K562 (cell line): Measurements from ENCODE around the gene SERTAD1. TPM values are rescaled to one million over a fixed set of nuclear protein-coding genes. Genes with fewer than 3 reads are reported as not detected.

Experiments used
- ATAC-seq: fragments of 200-7000 bp; cut with Tn5 transposase; 3 replicates; pipeline ENCODE4 v1.9.1; 2020; ENCODE audit warnings: moderate library complexity
- BruUV-seq: library from RNA; stranded (reverse); fragments of 400-500 nt; replicated peaks from 2 replicates; lab custom pipeline; 2021; lab: Mats Ljungman, UMichigan
- CTCF ChIA-PET: fragments of 300-600 bp; formaldehyde crosslinking; extraction: SDS; loops from one replicate; lab custom pipeline; 2021; ENCODE audit warnings: low intra/inter-chr PET ratio; lab: Yijun Ruan, JAX
- POLR2A ChIA-PET: fragments of 300-600, 350-650 bp; sonication (Branson Sonifier 250); formaldehyde crosslinking; extraction: SDS; loops from one replicate; lab custom pipeline; 2021; ENCODE audit warnings: antibody characterized with exemption, inconsistent platforms; lab: Yijun Ruan, JAX
- DNase-seq, 4 experiments: peaks; one replicate each; pipeline versions ENCODE4 v3.0.0 to v3.0.0-alpha.2; 2011 to 2018; ENCODE audit warnings: low spot score in 3 of 4, mixed read lengths in 3 of 4; ENCODE audit errors: extremely low read depth in 1 of 4
- FAIRE-seq: peaks from 2 replicates; lab custom pipeline; 2011; peaks lifted over from hg19 to GRCh38; lab: Jason Lieb, UNC
- H2AFZ ChIP-seq: 2 replicates; pipeline ENCODE4 v1.6.0; 2011; ENCODE audit warnings: low read depth, low read length, control low read depth, inconsistent platforms
- H3K27ac ChIP-seq: fragments of 200-600 bp; 3 replicates; pipeline ENCODE4 v1.8.0; 2011; ENCODE audit warnings: low read depth, mild to moderate bottlenecking, control low read depth, inconsistent platforms, low read length, moderate library complexity, mixed read lengths; ENCODE audit errors: extremely low read depth
- H3K27me3 ChIP-seq, 2 experiments: fragments of 300-600 bp in 1 of 2; 2 replicates in 1 of 2; 3 replicates in 1 of 2; pipeline versions ENCODE4 v1.6.0 to v1.8.0; 2011; ENCODE audit warnings: inconsistent platforms in 2 of 2, low read length in 2 of 2, mild to moderate bottlenecking in 1 of 2, mixed read lengths in 1 of 2, moderate library complexity in 1 of 2; ENCODE audit not compliant: control insufficient read depth in 2 of 2, insufficient read depth in 2 of 2
- H3K36me3 ChIP-seq: fragments of 300-600 bp; 3 replicates; pipeline ENCODE4 v1.8.0; 2011; ENCODE audit warnings: mild to moderate bottlenecking, low read length, inconsistent platforms; ENCODE audit not compliant: control insufficient read depth, insufficient read depth
- H3K4me1 ChIP-seq, 2 experiments: fragments of 200-600 bp in 1 of 2; replicated peaks in 1 of 2; 2 replicates in 1 of 2; 3 replicates in 1 of 2; pipeline versions ENCODE4 v1.5.1 to v1.8.0; 2011; ENCODE audit warnings: inconsistent platforms in 2 of 2, low read length in 2 of 2, mild to moderate bottlenecking in 1 of 2, mixed read lengths in 1 of 2, moderate library complexity in 1 of 2; ENCODE audit not compliant: control insufficient read depth in 2 of 2, insufficient read depth in 2 of 2
- H3K4me2 ChIP-seq: 2 replicates; pipeline ENCODE4 v1.6.1; 2011; ENCODE audit warnings: low read length, control low read depth, inconsistent platforms, mixed read lengths; ENCODE audit not compliant: insufficient read depth
- H3K4me3 ChIP-seq: fragments of 200-600 bp; sonication (generic), shearing (Covaris generic); 2 replicates; pipeline ENCODE4 v1.5.1; 2016; ENCODE audit warnings: control low read depth, inconsistent platforms
- H3K79me2 ChIP-seq: fragments of 200-600 bp; 3 replicates; pipeline ENCODE4 v1.8.0; 2011; ENCODE audit warnings: low read length, inconsistent platforms; ENCODE audit not compliant: control insufficient read depth, insufficient read depth
- H3K9ac ChIP-seq, 2 experiments: 2 replicates each; pipeline versions ENCODE4 v1.6.0 to v1.6.1; 2011; ENCODE audit warnings: low read depth in 2 of 2, low read length in 2 of 2, control low read depth in 1 of 2, inconsistent platforms in 1 of 2, mild to moderate bottlenecking in 1 of 2, mixed read lengths in 1 of 2; ENCODE audit not compliant: insufficient read depth in 1 of 2
- H3K9me1 ChIP-seq: one replicate; pipeline ENCODE4 v1.6.0; 2011; ENCODE audit warnings: inconsistent platforms, mild to moderate bottlenecking, low read length, moderate library complexity; ENCODE audit not compliant: control insufficient read depth, insufficient read depth
- H3K9me3 ChIP-seq: replicated peaks from 2 replicates; pipeline ENCODE4 v1.5.1; 2011; ENCODE audit warnings: low read depth, low read length, inconsistent platforms; ENCODE audit not compliant: control insufficient read depth, insufficient read depth
- H4K20me1 ChIP-seq: replicated peaks from 2 replicates; pipeline ENCODE4 v1.6.1; 2011; ENCODE audit warnings: low read length, inconsistent platforms, mixed read lengths; ENCODE audit not compliant: control insufficient read depth, insufficient read depth
- HNRNPUL1 ChIP-seq: fragments of 200-400 bp; formaldehyde crosslinking; IDR thresholded peaks from 2 replicates; pipeline ENCODE4 v1.6.1; 2017; ENCODE audit warnings: low read length
- ILK ChIP-seq: fragments of 450-650 bp; IDR thresholded peaks from 2 replicates; pipeline ENCODE4 v1.6.1; 2016; ENCODE audit warnings: missing genetic modification characterization, low read depth, mild to moderate bottlenecking, missing compliant biosample characterization, moderate library complexity, borderline replicate concordance
- NBN ChIP-seq: fragments of 450-650 bp; IDR thresholded peaks from 2 replicates; pipeline ENCODE4 v1.6.1; 2016; ENCODE audit warnings: low read depth, mild to moderate bottlenecking
- NR2C2 ChIP-seq, 2 experiments: fragments of 200-800 bp in 1 of 2; sonication (Bioruptor generic) in 1 of 2; sonication (generic) in 1 of 2; formaldehyde crosslinking in 1 of 2; IDR thresholded peaks; 2 replicates each; pipeline versions ENCODE4 v1.6.1 to v1.8.0; 2016 to 2022; ENCODE audit warnings: mild to moderate bottlenecking in 1 of 2, missing compliant biosample characterization in 1 of 2, missing genetic modification characterization in 1 of 2, missing genetic modification reagents in 1 of 2
- PHF21A ChIP-seq: fragments of 450-650 bp; IDR thresholded peaks from 2 replicates; pipeline ENCODE4 v1.6.1; 2017; ENCODE audit warnings: low read depth, borderline replicate concordance
- SMARCA5 ChIP-seq: fragments of 450-650 bp; IDR thresholded peaks from 2 replicates; pipeline ENCODE4 v1.6.1; 2016
- TCFL5 ChIP-seq: fragments of 250-450 bp; sonication (Bioruptor Pico); conservative IDR thresholded peaks from 2 replicates; pipeline ENCODE4 v1.6.1; 2021; ENCODE audit warnings: mild to moderate bottlenecking, moderate library complexity, matching md5 sums
- TOE1 ChIP-seq, 2 experiments: fragments of 450-650 bp in 1 of 2; sonication (generic) in 1 of 2; formaldehyde crosslinking in 1 of 2; IDR thresholded peaks; 2 replicates each; pipeline versions ENCODE4 v1.7.1 to v1.8.0; 2016 to 2022; ENCODE audit warnings: borderline replicate concordance in 2 of 2, mild to moderate bottlenecking in 2 of 2, antibody characterized with exemption in 1 of 2, inconsistent platforms in 1 of 2, low read depth in 1 of 2, missing genetic modification reagents in 1 of 2, moderate library complexity in 1 of 2
- WHSC1 ChIP-seq: IDR thresholded peaks from one replicate; pipeline ENCODE4 v1.6.1; 2012; ENCODE audit warnings: low read length, control low read depth, inconsistent platforms
- ZKSCAN1 ChIP-seq: fragments of 150-350 bp; IDR thresholded peaks from 2 replicates; pipeline ENCODE4 v1.6.1; 2016; ENCODE audit warnings: low read depth, low read length
- WGBS: fragments of 100-300 bp; shearing (Covaris generic); methylation state at CpG from one replicate; pipeline ENCODE4 v1.1.6; 2016; ENCODE audit warnings: low coverage, mixed read lengths; ENCODE audit not compliant: insufficient coverage; ENCODE audit errors: missing lambda C conversion rate; 5-methylcytosine and 5-hydroxymethylcytosine counted together
- in situ Hi-C: fragments of 300-500 bp; cut with MboI; formaldehyde crosslinking; loops from 4 replicates; pipeline ENCODE4 v1.15.0; 2018; ENCODE audit warnings: inconsistent platforms, mixed read lengths
- intact Hi-C: fragments of 100-400 bp; cut with micrococcal nuclease; formaldehyde crosslinking; loops from 2 replicates; pipeline ENCODE4 v1.14.2; 2022
- polyA plus RNA-seq, 8 experiments: library from polyadenylated mRNA; depleted of rRNA in 4 of 8; stranded (reverse) in 5 of 8; unstranded in 3 of 8; fragments of >200 nt; fragmentation: Nextera tagmentation in 2 of 8; fragmentation: Illumina TruSeq in 1 of 8; extraction: Ambion mirVana in 2 of 8; extraction: Trizol in 1 of 8; gene quantifications; 2 replicates each; pipeline versions ENCODE4 v1.2.1 to v1.2.3, GENCODE V29; 2011 to 2014; ENCODE audit warnings: inconsistent platforms in 1 of 8, missing spikeins in 1 of 8
- total RNA-seq, 7 experiments: library from RNA; depleted of rRNA in 6 of 7; stranded (reverse); fragments of >200 nt in 6 of 7; fragmentation: Illumina TruSeq in 2 of 7; extraction: Trizol in 2 of 7; gene quantifications; 2 replicates each; pipeline versions ENCODE4 v1.2.1 to v1.2.3, GENCODE V29; 2011 to 2021; ENCODE audit warnings: low replicate concordance in 1 of 7
- TF ChIP-seq, protein P1 (sequence below): fragments of 250-450 bp; sonication (Bioruptor Pico); IDR thresholded peaks from 2 replicates; pipeline ENCODE4 v1.5.0; 2021
- TF ChIP-seq, protein P2 (sequence below): fragments of 250-450 bp; sonication (Bioruptor Pico); IDR thresholded peaks from 2 replicates; pipeline ENCODE4 v1.5.0; 2020; ENCODE audit warnings: mild to moderate bottlenecking, borderline replicate concordance
- TF ChIP-seq, protein P3 (sequence below), 2 experiments: fragments of 450-650 bp; IDR thresholded peaks; 2 replicates each; pipeline ENCODE4 v1.6.1; 2016

The SERTAD1 gene
- total and polyA plus RNA-seq, 9 of the 15 experiments (the other 6 are each of a cell fraction or from before 2014, with no cell fraction given): 0.15 to 8.7 (median 4.9) TPM

DNA sequence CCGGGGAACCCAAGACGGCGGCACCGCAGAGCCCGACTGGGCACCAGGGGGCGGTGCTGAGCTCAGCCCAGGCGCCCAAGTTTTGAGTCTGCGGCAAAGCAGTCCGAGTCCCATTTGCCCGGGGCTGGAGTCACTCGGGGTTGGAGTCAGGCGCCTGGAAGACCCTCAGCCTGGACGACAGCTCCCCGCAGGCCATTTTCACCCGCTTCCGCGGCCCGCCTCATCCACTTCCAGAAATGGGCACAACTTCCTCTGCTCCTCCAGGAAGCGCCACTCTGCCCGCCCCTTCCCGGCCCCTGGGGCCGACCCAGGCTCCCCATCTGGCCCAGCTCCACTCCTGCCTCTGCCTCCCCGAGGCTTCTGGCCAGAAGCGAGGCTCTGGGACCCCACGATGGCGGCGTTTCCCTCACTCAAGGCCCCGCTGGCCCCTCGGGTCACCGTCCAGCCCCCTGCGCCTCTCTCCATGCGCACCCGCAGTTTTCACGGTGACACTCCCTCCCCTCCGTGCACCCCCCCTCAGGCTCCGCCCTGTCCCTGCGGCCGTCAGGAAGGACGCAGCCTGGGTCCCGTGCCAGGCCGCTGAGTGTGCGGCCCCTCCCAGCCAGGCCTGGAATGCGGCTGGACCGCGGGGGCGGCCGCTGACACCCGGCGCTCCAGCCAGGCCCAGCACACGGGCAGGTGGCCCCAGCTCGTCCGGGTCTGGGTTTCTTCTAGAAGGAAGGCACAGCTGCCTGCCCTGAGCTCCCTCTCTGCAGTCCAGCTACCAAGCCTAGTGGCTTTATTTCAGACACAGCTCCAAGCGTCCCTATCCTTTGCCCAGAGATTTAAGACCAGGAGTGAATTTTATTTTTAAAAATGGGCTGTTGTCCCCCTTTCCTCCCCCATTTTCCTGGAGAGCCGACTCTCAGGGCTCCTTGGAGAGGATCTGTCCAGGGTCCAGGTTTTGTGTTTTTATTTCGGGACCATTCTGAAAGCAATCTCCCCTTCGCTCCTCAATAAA is 4.7 kb downstream of the SERTAD1 start:
- Histone ChIP-seq H4K20me1 (no peaks in the 10 kb centered on the region), H3K9me3 (no peaks in the 10 kb centered on the region), H3K36me3 (peaks cover 13% of the 10 kb centered on the region; the same call in 2 of the 3 replicates), H3K27me3 (no peaks in the 10 kb centered on the region), H2AFZ (peak overlapping the region; percentile 84), H3K27ac (peak overlapping the region; percentile 85), H3K9me1 (no peaks in the 10 kb centered on the region), H3K4me3 (peak overlapping the region; percentile 71), H3K4me2 (peak overlapping the region; percentile 84), H3K79me2 (peaks cover 37% of the 10 kb centered on the region), H3K9ac (peak overlapping the region; percentile 77 to 95), H3K4me1 (peaks cover 27 to 50% of the 10 kb centered on the region in 2 experiments)
- ChIA-PET CTCF (no interaction called here), POLR2A (interaction anchor here (0.5 to 5.7 kb wide), 16 partner anchors 8 to 192 kb away, joined by 3 to 34 read pairs (median 3); partner anchors contain the start of genes BLVRB and PRX)
- BruUV-seq: no TSS peak
- intact Hi-C loops: loop anchor here (1.0 kb wide), 1 partner anchor 23 kb away; the partner anchor contains the start of gene SERTAD3
- DNase-seq (peak; percentile 82 to 95 (median 88)), FAIRE-seq (peak; percentile 69), ATAC-seq (peak; percentile 77)
- in situ Hi-C loops: no loop called here
- WGBS: 3% methylated on average over 41 of the region's 56 CpGs
- TF ChIP-seq, protein P1, sequence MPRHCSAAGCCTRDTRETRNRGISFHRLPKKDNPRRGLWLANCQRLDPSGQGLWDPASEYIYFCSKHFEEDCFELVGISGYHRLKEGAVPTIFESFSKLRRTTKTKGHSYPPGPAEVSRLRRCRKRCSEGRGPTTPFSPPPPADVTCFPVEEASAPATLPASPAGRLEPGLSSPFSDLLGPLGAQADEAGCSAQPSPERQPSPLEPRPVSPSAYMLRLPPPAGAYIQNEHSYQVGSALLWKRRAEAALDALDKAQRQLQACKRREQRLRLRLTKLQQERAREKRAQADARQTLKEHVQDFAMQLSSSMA (CRISPR knock-in tag): no peak
- TF ChIP-seq TOE1 (IDR thresholded peaks at IDR 0.05; ENCODE audit: borderline replicate concordance): 0 out of 2 replicates have a peak, but pooled peaks have one; percentile 51
- TF ChIP-seq TOE1 (CRISPR knock-in tag; IDR thresholded peaks at IDR 0.05; ENCODE audit: borderline replicate concordance, low read depth): no peak
- TF ChIP-seq, protein P2, sequence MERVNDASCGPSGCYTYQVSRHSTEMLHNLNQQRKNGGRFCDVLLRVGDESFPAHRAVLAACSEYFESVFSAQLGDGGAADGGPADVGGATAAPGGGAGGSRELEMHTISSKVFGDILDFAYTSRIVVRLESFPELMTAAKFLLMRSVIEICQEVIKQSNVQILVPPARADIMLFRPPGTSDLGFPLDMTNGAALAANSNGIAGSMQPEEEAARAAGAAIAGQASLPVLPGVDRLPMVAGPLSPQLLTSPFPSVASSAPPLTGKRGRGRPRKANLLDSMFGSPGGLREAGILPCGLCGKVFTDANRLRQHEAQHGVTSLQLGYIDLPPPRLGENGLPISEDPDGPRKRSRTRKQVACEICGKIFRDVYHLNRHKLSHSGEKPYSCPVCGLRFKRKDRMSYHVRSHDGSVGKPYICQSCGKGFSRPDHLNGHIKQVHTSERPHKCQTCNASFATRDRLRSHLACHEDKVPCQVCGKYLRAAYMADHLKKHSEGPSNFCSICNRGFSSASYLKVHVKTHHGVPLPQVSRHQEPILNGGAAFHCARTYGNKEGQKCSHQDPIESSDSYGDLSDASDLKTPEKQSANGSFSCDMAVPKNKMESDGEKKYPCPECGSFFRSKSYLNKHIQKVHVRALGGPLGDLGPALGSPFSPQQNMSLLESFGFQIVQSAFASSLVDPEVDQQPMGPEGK (CRISPR knock-in tag): no peak
- TF ChIP-seq WHSC1: no peak
- TF ChIP-seq, protein P3, sequence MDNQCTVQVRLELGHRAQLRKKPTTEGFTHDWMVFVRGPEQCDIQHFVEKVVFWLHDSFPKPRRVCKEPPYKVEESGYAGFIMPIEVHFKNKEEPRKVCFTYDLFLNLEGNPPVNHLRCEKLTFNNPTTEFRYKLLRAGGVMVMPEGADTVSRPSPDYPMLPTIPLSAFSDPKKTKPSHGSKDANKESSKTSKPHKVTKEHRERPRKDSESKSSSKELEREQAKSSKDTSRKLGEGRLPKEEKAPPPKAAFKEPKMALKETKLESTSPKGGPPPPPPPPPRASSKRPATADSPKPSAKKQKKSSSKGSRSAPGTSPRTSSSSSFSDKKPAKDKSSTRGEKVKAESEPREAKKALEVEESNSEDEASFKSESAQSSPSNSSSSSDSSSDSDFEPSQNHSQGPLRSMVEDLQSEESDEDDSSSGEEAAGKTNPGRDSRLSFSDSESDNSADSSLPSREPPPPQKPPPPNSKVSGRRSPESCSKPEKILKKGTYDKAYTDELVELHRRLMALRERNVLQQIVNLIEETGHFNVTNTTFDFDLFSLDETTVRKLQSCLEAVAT (IDR thresholded peaks at IDR 0.05): peak in 1 of 2 experiments; percentile 71; a peak in 1 of 4 replicates
- TF ChIP-seq NR2C2 (CRISPR knock-in tag; IDR thresholded peaks at IDR 0.05): no peak
- TF ChIP-seq NR2C2 (tag; IDR thresholded peaks at IDR 0.05): peak; percentile 23; the same call in 1 of the 2 replicates
- TF ChIP-seq NBN: 0 out of 2 replicates have a peak, but pooled peaks have one; percentile 42
- TF ChIP-seq PHF21A: 0 out of 2 replicates have a peak, but pooled peaks have one; percentile 44
- no peak for TF ChIP-seq ILK (tag)
- peak; percentile 13; the same call in 1 of the 2 replicates for TF ChIP-seq ZKSCAN1
- TF ChIP-seq TCFL5 (CRISPR knock-in tag): no peak
- TF ChIP-seq HNRNPUL1: no peak
- no peak for TF ChIP-seq SMARCA5
